T-helper 2 cell treated with Interferon-gamma antibody and Interleukin-4, amounts not matched to agents 5 μg/mL and 100 μg/mL, for 36 hours (primary cell): ENCODE measurements around the gene ZFR2.
A peak's percentile ranks its signal among the peaks of the same experiment; 100 is the strongest.

ENCODE experiments used
- DNase-seq: peaks from one replicate; pipeline ENCODE4 v3.0.0; 2021; ENCODE audit warnings: low spot score
- H3K27ac Mint-ChIP-seq: one replicate; pipeline ENCODE4 v1.8.0; 2021; ENCODE audit warnings: mild to moderate bottlenecking, mixed read lengths
- H3K27me3 Mint-ChIP-seq: one replicate; pipeline ENCODE4 v1.8.0; 2021; ENCODE audit warnings: low read depth, mixed read lengths
- H3K36me3 Mint-ChIP-seq: one replicate; pipeline ENCODE4 v1.8.0; 2021; ENCODE audit warnings: low read depth, mixed read lengths
- H3K4me1 Mint-ChIP-seq: one replicate; pipeline ENCODE4 v1.8.0; 2021; ENCODE audit warnings: low read depth, mixed read lengths
- H3K4me3 Mint-ChIP-seq: one replicate; pipeline ENCODE4 v1.8.0; 2022; ENCODE audit warnings: mild to moderate bottlenecking, moderate library complexity, mixed read lengths
- H3K9me3 Mint-ChIP-seq: one replicate; pipeline ENCODE4 v1.8.0; 2021; ENCODE audit warnings: mixed read lengths

ZFR2 gene

GRCh38 chr19:3790941-3791340 is 77.9 kb downstream of the ZFR2 start:
- no peak overlapping the region for H3K27ac Mint-ChIP-seq

GRCh38 chr19:3790209-3790734 is 78.6 kb downstream of the ZFR2 start:
- Mint-ChIP-seq H3K4me3 (no peak overlapping the region), H3K4me1 (peaks cover 4% of the 10 kb centered on the region), H3K9me3 (peaks cover 4% of the 10 kb centered on the region), H3K27me3 (peaks cover 7% of the 10 kb centered on the region), H3K27ac (no peak overlapping the region), H3K36me3 (no peaks in the 10 kb centered on the region)
- DNase-seq, result no peak

More at GRCh38 chr19:3790941-3791340, 77.9 kb downstream of the ZFR2 start:
- Mint-ChIP-seq H3K4me3 (no peak overlapping the region), H3K4me1 (peaks cover 4% of the 10 kb centered on the region), H3K9me3 (peaks cover 4% of the 10 kb centered on the region), H3K36me3 (no peaks in the 10 kb centered on the region), H3K27me3 (peaks cover 7% of the 10 kb centered on the region)
- DNase-seq, result no peak

GRCh38 chr19:3788996-3789778 is 79.7 kb downstream of the ZFR2 start:
- no peaks in the 10 kb centered on the region for H3K36me3 Mint-ChIP-seq
- peaks cover 7% of the 10 kb centered on the region for H3K4me1 Mint-ChIP-seq
- peaks cover 10% of the 10 kb centered on the region for H3K27me3 Mint-ChIP-seq
- H3K27ac Mint-ChIP-seq, result no peak overlapping the region
- no peak for DNase-seq
- H3K9me3 Mint-ChIP-seq, result peaks cover 4% of the 10 kb centered on the region
- no peak overlapping the region for H3K4me3 Mint-ChIP-seq

- Mint-ChIP-seq H3K9me3 (peaks cover 17% of the 10 kb centered on the region), H3K27me3 (peaks cover 10% of the 10 kb centered on the region), H3K4me3 (peak within 1 kb of the TSS; percentile 78), H3K27ac (no peak within 1 kb of the TSS), H3K36me3 (peaks cover 15% of the 10 kb centered on the region), H3K4me1 (peaks cover 4% of the 10 kb centered on the region)
- DNase-seq, result no peak
Observed at GRCh38 chr19:3785938-3786824, 82.7 kb downstream of the ZFR2 start, which contains the start of gene MATK. MATK (minus strand) TSS chr19:3786381; CDS start chr19:3785135, 1,246 bp downstream.

GRCh38 chr19:3785451-3785937 is 83.3 kb downstream of the ZFR2 start:
- H3K27me3 Mint-ChIP-seq, result peaks cover 8% of the 10 kb centered on the region
- no peak for DNase-seq
- peaks cover 15% of the 10 kb centered on the region for H3K36me3 Mint-ChIP-seq
- peaks cover 4% of the 10 kb centered on the region for H3K4me1 Mint-ChIP-seq
- H3K4me3 Mint-ChIP-seq, result peak overlapping the region; percentile 78
- peaks cover 20% of the 10 kb centered on the region for H3K9me3 Mint-ChIP-seq
- H3K27ac Mint-ChIP-seq, result no peak overlapping the region

- H3K4me3 Mint-ChIP-seq, result peak overlapping the region; percentile 78
- H3K4me1 Mint-ChIP-seq, result peaks cover 4% of the 10 kb centered on the region
- peaks cover 3% of the 10 kb centered on the region for H3K27me3 Mint-ChIP-seq
- H3K36me3 Mint-ChIP-seq, result peaks cover 15% of the 10 kb centered on the region
- no peak for DNase-seq
- peak overlapping the region; percentile 67 for H3K27ac Mint-ChIP-seq
- H3K9me3 Mint-ChIP-seq, result peaks cover 20% of the 10 kb centered on the region
Observed at GRCh38 chr19:3784607-3785450, 84.0 kb downstream of the ZFR2 start.

- H3K27me3 Mint-ChIP-seq, result peaks cover 3% of the 10 kb centered on the region
- H3K4me3 Mint-ChIP-seq, result peak overlapping the region; percentile 66
- H3K36me3 Mint-ChIP-seq, result peaks cover 15% of the 10 kb centered on the region
- peak overlapping the region; percentile 10 for H3K27ac Mint-ChIP-seq
- H3K4me1 Mint-ChIP-seq, result peaks cover 2% of the 10 kb centered on the region
- H3K9me3 Mint-ChIP-seq, result peaks cover 20% of the 10 kb centered on the region
- DNase-seq, result no peak
Observed at GRCh38 chr19:3783660-3784584, 84.9 kb downstream of the ZFR2 start.

GRCh38 chr19:3782903-3783302 is 85.9 kb downstream of the ZFR2 start:
- H3K27ac Mint-ChIP-seq, result no peak overlapping the region
- H3K4me3 Mint-ChIP-seq, result no peak overlapping the region
- peaks cover 3% of the 10 kb centered on the region for H3K27me3 Mint-ChIP-seq
- H3K9me3 Mint-ChIP-seq, result peaks cover 20% of the 10 kb centered on the region
- peaks cover 2% of the 10 kb centered on the region for H3K4me1 Mint-ChIP-seq
- DNase-seq, result no peak
- H3K36me3 Mint-ChIP-seq, result peaks cover 15% of the 10 kb centered on the region

GRCh38 chr19:3782330-3782729 is 86.5 kb downstream of the ZFR2 start:
- peaks cover 15% of the 10 kb centered on the region for H3K36me3 Mint-ChIP-seq
- peaks cover 2% of the 10 kb centered on the region for H3K4me1 Mint-ChIP-seq
- H3K4me3 Mint-ChIP-seq, result no peak overlapping the region
- no peak overlapping the region for H3K27ac Mint-ChIP-seq
- H3K27me3 Mint-ChIP-seq, result peaks cover 3% of the 10 kb centered on the region
- DNase-seq, result no peak
- peaks cover 20% of the 10 kb centered on the region for H3K9me3 Mint-ChIP-seq

GRCh38 chr19:3781603-3782002 is 87.2 kb downstream of the ZFR2 start:
- no peak overlapping the region for H3K4me3 Mint-ChIP-seq
- no peak overlapping the region for H3K27ac Mint-ChIP-seq
- H3K36me3 Mint-ChIP-seq, result peaks cover 15% of the 10 kb centered on the region

GRCh38 chr19:3780786-3781304 is 88.0 kb downstream of the ZFR2 start:
- H3K4me3 Mint-ChIP-seq, result no peak overlapping the region
- DNase-seq, result no peak
- peaks cover 2% of the 10 kb centered on the region for H3K4me1 Mint-ChIP-seq
- H3K27ac Mint-ChIP-seq, result no peak overlapping the region
- H3K9me3 Mint-ChIP-seq, result peaks cover 20% of the 10 kb centered on the region
- peaks cover 3% of the 10 kb centered on the region for H3K27me3 Mint-ChIP-seq
- peaks cover 15% of the 10 kb centered on the region for H3K36me3 Mint-ChIP-seq

More at GRCh38 chr19:3781603-3782002, 87.2 kb downstream of the ZFR2 start:
- H3K9me3 Mint-ChIP-seq, result peaks cover 20% of the 10 kb centered on the region
- peaks cover 3% of the 10 kb centered on the region for H3K27me3 Mint-ChIP-seq
- peaks cover 2% of the 10 kb centered on the region for H3K4me1 Mint-ChIP-seq
- DNase-seq, result no peak
